Natural killer cell (primary cell): ENCODE data around the gene PGAM2. TPM values are rescaled to one million over a fixed set of nuclear protein-coding genes. Genes with fewer than 3 reads are reported as not detected.

ENCODE experiments used
- ATAC-seq, 3 donors: fragments of 150-1000 bp in 2 of 3; fragments of 200-7000 bp in 1 of 3; cut with Tn5 transposase; 1 replicate in 1 of 3; 2 replicates in 2 of 3; pipeline ENCODE4 v1.10.0; 2021; ENCODE audit warnings: mild to moderate bottlenecking in 2 of 3, moderate library complexity in 2 of 3
- DNase-seq, 2 donors: peaks; one replicate each; pipeline versions ENCODE4 v3.0.0 to v3.0.0-alpha.2; 2013 to 2021; ENCODE audit warnings: mixed read lengths in 1 of 2
- H3K27ac ChIP-seq: one replicate; pipeline ENCODE4 v1.5.1; 2013; ENCODE audit warnings: mild to moderate bottlenecking, low read length
- H3K27me3 ChIP-seq: one replicate; pipeline ENCODE4 v1.6.1; 2013; ENCODE audit warnings: low read length; ENCODE audit not compliant: control insufficient read depth, insufficient read depth
- H3K36me3 ChIP-seq: one replicate; pipeline ENCODE4 v1.6.1; 2013; ENCODE audit warnings: low read length; ENCODE audit not compliant: control insufficient read depth, insufficient read depth
- H3K4me1 ChIP-seq: one replicate; pipeline ENCODE4 v1.6.1; 2013; ENCODE audit warnings: low read length; ENCODE audit not compliant: control insufficient read depth, insufficient read depth
- H3K4me3 ChIP-seq: one replicate; pipeline ENCODE4 v1.5.1; 2013; ENCODE audit warnings: low read length
- H3K9me3 ChIP-seq: one replicate; pipeline ENCODE4 v1.6.1; 2013; ENCODE audit warnings: low read length; ENCODE audit not compliant: control insufficient read depth, insufficient read depth
- H3K27ac Mint-ChIP-seq, 2 donors: one replicate each; pipeline ENCODE4 v1.8.0; 2022; ENCODE audit warnings: mild to moderate bottlenecking in 2 of 2, mixed read lengths in 2 of 2, moderate library complexity in 1 of 2
- H3K27me3 Mint-ChIP-seq, 2 donors: one replicate each; pipeline ENCODE4 v1.8.0; 2022; ENCODE audit warnings: low read depth in 2 of 2, mixed read lengths in 2 of 2
- H3K36me3 Mint-ChIP-seq: one replicate; pipeline ENCODE4 v1.8.0; 2022; ENCODE audit warnings: mixed read lengths
- H3K4me1 Mint-ChIP-seq, 2 donors: one replicate each; pipeline ENCODE4 v1.8.0; 2022; ENCODE audit warnings: mixed read lengths in 2 of 2
- H3K4me3 Mint-ChIP-seq: one replicate; pipeline ENCODE4 v1.8.0; 2022; ENCODE audit warnings: mild to moderate bottlenecking, moderate library complexity, mixed read lengths
- H3K9me3 Mint-ChIP-seq, 2 donors: one replicate each; pipeline ENCODE4 v1.8.0; 2022; ENCODE audit warnings: mixed read lengths in 2 of 2
- WGBS: methylation state at CpG from one replicate; pipeline ENCODE4 v1.1.7; 2013; ENCODE audit warnings: missing lambda C conversion rate; ENCODE audit not compliant: insufficient coverage; 5-methylcytosine and 5-hydroxymethylcytosine counted together
- intact Hi-C: fragments of 100-400 bp; cut with micrococcal nuclease; formaldehyde crosslinking; loops from one replicate; pipeline ENCODE4 v1.14.2; 2022
- total RNA-seq, 4 donors: library from RNA; stranded (reverse); fragments of 120-200 nt in 1 of 4; gene quantifications; one replicate each; pipeline versions ENCODE4 v1.2.3 to v1.2.4, GENCODE V29; 2013 to 2022
- TF ChIP-seq, protein P1 (sequence below): fragments of 200-600 bp; IDR thresholded peaks from one replicate; pipeline ENCODE4 v1.8.0; 2022; ENCODE audit warnings: antibody characterized with exemption

Gene PGAM2
- total RNA-seq, 3 donors from 2014 or later (not counting 1 experiment from before 2014, with no cell fraction given), result 1.0 to 1.9 (median 1.5) TPM

DNA sequence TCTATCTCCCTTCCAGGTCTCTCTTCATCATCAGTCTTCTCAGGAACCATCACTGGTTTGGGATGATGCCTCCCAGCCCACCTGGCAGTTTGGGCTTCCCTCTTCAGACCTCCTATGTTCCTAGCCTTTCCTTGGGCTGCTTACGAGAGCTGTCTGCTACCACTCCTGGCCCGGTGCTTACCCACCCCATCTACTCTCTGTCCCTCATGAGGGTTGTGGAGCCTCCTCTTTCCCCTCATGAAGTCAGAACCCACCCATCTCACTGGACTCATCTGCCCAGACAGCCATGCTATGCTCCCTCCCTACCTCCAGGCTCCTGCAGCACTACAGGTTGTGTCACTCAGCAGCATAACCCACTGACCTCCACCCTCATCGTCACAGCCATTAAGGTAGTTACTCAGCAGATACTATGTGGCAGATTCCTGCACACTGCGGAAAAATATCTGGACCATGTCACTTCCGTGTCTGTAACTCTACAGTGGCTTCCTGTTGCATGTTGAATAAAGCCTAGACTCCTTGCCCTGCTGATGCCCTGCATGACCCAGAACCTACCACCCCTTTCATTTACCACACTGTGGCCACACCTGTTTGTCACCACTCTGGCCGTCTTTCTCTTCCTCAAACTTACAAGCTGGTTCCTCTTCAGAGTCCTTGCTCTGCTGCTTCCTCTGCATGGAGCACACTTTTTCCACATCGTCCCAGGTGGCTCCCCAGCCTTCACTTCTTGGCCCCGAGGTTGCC lies 18.9 kb downstream of the PGAM2 start:
- Histone ChIP-seq H3K4me3 (peak overlapping the region; percentile 70), H3K4me1 (peaks cover 55% of the 10 kb centered on the region), H3K27ac (peak overlapping the region; percentile 79), H3K27me3 (no peaks in the 10 kb centered on the region), H3K36me3 (peaks cover 23% of the 10 kb centered on the region), H3K9me3 (no peaks in the 10 kb centered on the region)
- Mint-ChIP-seq H3K27me3 (no peaks in the 10 kb centered on the region), H3K4me3 (peak overlapping the region; percentile 92), H3K36me3 (no peaks in the 10 kb centered on the region), H3K4me1 (peaks cover 40 to 61% of the 10 kb centered on the region in 2 donors), H3K9me3 (no peaks in the 10 kb centered on the region), H3K27ac (peak overlapping the region; percentile 87 to 94)
- peak in 1 of 2 donors; percentile 59 for DNase-seq
- peak; percentile 35 to 74 (median 39) for ATAC-seq
- TF ChIP-seq, protein P1, sequence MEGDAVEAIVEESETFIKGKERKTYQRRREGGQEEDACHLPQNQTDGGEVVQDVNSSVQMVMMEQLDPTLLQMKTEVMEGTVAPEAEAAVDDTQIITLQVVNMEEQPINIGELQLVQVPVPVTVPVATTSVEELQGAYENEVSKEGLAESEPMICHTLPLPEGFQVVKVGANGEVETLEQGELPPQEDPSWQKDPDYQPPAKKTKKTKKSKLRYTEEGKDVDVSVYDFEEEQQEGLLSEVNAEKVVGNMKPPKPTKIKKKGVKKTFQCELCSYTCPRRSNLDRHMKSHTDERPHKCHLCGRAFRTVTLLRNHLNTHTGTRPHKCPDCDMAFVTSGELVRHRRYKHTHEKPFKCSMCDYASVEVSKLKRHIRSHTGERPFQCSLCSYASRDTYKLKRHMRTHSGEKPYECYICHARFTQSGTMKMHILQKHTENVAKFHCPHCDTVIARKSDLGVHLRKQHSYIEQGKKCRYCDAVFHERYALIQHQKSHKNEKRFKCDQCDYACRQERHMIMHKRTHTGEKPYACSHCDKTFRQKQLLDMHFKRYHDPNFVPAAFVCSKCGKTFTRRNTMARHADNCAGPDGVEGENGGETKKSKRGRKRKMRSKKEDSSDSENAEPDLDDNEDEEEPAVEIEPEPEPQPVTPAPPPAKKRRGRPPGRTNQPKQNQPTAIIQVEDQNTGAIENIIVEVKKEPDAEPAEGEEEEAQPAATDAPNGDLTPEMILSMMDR, result no peak
- intact Hi-C loops, result loop anchor here (5.0 kb wide), 1 partner anchor 36 kb away; the partner anchor contains the start of gene POLM
- 23% methylated on average over 8 of the region's 8 CpGs for WGBS

DNA sequence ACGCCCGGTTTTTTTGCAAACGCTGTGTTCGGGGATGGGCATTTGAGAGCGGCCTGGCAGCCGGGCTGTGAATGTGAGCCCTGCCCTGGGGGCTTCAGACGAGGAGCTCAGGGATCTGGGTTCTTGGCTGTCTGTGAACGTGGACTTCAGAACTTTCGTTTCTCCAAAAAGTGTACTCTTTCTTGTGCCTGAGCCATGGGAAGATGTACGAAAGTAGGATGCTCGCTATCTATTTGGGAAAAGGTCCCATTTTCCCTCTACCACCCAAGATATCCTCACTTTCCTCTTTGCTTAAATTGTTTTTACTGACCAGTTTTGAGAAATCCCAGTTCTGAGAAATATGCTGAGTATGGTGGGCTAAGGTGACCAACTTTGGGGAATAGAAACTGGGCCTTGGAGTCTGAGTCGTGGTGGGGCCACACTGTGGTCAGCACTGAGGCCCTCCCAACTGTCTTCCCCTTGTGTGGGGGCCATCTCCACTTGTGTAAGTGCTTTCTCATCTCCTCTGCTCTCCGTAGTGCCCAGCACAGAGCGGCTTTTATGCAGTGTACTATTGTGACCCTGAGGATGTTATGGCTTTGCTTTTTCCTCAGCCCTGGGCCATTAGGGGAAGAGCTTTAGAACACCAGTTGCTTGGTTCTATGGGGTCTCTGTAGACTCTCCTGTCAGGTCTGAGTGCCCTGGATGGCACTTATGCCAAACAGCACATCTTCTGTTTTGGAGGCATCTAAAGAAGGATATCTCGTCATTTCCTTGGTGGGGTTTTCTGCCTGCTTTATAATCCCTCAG lies 19.9 kb downstream of the PGAM2 start:
- Histone ChIP-seq H3K4me1 (peaks cover 59% of the 10 kb centered on the region), H3K27me3 (no peaks in the 10 kb centered on the region), H3K36me3 (peaks cover 12% of the 10 kb centered on the region), H3K27ac (peak overlapping the region; percentile 79), H3K9me3 (no peaks in the 10 kb centered on the region), H3K4me3 (peak overlapping the region; percentile 70)
- DNase-seq (peak in 1 of 2 donors; percentile 47), ATAC-seq (no peak)
- H3K27ac Mint-ChIP-seq, result peak overlapping the region; percentile 87 to 94
- H3K4me3 Mint-ChIP-seq, result peak overlapping the region; percentile 92
- H3K27me3 Mint-ChIP-seq, result no peaks in the 10 kb centered on the region
- no peaks in the 10 kb centered on the region for H3K36me3 Mint-ChIP-seq
- WGBS, result 27% methylated on average over 15 of the region's 15 CpGs
- H3K4me1 Mint-ChIP-seq, result peaks cover 43 to 65% of the 10 kb centered on the region in 2 donors
- TF ChIP-seq, protein P1, result no peak
- H3K9me3 Mint-ChIP-seq, result no peaks in the 10 kb centered on the region
- intact Hi-C loops, result loop anchor here (5.0 kb wide), 1 partner anchor 37 kb away; the partner anchor contains the start of gene POLM

DNA sequence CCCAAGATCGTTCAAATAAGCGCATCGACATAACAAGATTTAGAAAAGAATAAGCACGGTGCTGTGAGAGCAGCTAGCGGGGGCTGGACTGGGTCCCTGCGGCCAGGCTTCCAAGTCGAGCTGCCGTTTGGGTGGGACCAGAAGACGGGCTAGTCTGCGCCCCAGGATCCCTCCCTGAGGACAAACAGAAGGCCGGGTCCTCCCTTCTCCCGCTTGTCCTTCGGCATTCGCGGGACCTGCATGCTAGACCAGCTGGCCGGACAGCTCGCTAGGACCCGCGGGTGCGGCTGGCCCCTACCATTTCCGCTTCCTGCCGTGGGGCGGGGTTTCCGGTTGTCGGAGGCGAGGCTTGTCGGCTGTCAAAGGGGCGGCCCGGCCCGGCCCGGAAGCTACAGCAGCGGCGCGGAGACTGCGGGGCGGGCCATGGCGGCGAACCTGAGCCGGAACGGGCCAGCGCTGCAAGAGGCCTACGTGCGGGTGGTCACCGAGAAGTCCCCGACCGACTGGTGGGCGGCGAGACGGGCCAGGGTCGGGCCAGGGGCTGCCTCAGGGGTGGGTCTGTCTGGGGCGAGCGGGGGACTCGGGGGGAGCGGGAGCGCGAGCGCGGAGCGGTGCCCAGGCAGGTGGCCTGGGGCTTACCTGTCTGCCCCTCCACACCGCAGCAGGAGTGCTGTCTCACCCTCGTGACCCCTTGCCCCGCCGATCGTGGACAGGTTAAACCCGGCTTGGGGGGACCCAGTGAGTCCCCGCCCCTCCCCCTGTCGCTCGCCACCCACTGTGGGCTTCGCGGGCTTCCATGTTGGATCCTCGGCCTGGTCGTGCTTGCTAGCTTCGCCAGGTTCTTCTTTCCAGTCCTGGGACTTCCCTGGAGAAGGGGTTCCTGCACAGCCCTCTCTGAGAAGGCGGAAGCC lies 20.8 kb downstream of the PGAM2 start, which contains the start of gene DBNL:
Gene DBNL, plus strand, starts transcription at position 388 of the 911 bp plus-strand sequence. Its CDS starts 36 bp downstream, at position 424.
- intact Hi-C loops, result loop anchor here (5.0 kb wide), 1 partner anchor 38 kb away; the partner anchor contains the start of gene POLM
- Mint-ChIP-seq H3K27ac (peak within 1 kb of the TSS; percentile 87 to 94), H3K4me1 (peaks cover 36 to 59% of the 10 kb centered on the region in 2 donors), H3K4me3 (peak within 1 kb of the TSS; percentile 92), H3K9me3 (no peaks in the 10 kb centered on the region), H3K27me3 (no peaks in the 10 kb centered on the region), H3K36me3 (no peaks in the 10 kb centered on the region)
- ATAC-seq (peak; percentile 72 to 83 (median 81)), DNase-seq (peak; percentile 91 to 92)
- under 1% methylated on average over 74 of the region's 74 CpGs for WGBS
- H3K4me3 ChIP-seq, result peak within 1 kb of the TSS; percentile 70
- TF ChIP-seq, protein P1, result no peak
- no peaks in the 10 kb centered on the region for H3K9me3 ChIP-seq
- peaks cover 3% of the 10 kb centered on the region for H3K36me3 ChIP-seq
- H3K27me3 ChIP-seq, result no peaks in the 10 kb centered on the region
- peaks cover 59% of the 10 kb centered on the region for H3K4me1 ChIP-seq
- H3K27ac ChIP-seq, result peak within 1 kb of the TSS; percentile 79
